Measurements from ENCODE around the gene FAH. TPM values are rescaled to one million over a fixed set of nuclear protein-coding genes. Genes with fewer than 3 reads are reported as not detected.

The FAH gene
- polyA plus RNA-seq, 1 donor (not counting 4 experiments of a cell fraction or from before 2014, with no cell fraction given) = 29.4 TPM

- Histone ChIP-seq H3K27me3 (ENCODE audit: control insufficient read depth, extremely low read depth, insufficient read depth, low read length) (no peaks in the 10 kb centered on the region), H3K9me1 (ENCODE audit: control insufficient read depth, extremely low read depth, insufficient read depth, low read length) (no peaks in the 10 kb centered on the region), H2AFZ (ENCODE audit: control insufficient read depth, low read length) (no peak overlapping the region), H3K79me2 (ENCODE audit: control insufficient read depth, insufficient read depth, low read length) (no peaks in the 10 kb centered on the region), H3K4me2 (ENCODE audit: control insufficient read depth, extremely low read depth, insufficient read depth, low read depth, low read length) (no peak overlapping the region), H3K36me3 (ENCODE audit: control insufficient read depth in 2 of 2, extremely low read depth in 1 of 2, insufficient read depth in 2 of 2, low read length in 2 of 2) (peaks cover 16 to 25% of the 10 kb centered on the region in 2 experiments), H3K9ac (ENCODE audit: control insufficient read depth, extremely low read depth, insufficient read depth, low read length) (no peak overlapping the region), H3K9me3 (ENCODE audit: control insufficient read depth, low read depth, low read length) (no peaks in the 10 kb centered on the region), H3K4me1 (ENCODE audit: control insufficient read depth, extremely low read depth, insufficient read depth, low read length) (peaks cover 9% of the 10 kb centered on the region), H4K20me1 (ENCODE audit: control insufficient read depth, extremely low read depth, insufficient read depth, low read length) (no peaks in the 10 kb centered on the region), H3K27ac (ENCODE audit: control insufficient read depth, insufficient read depth, low read length) (no peak overlapping the region), H3K4me3 (ENCODE audit: control insufficient read depth in 2 of 3, extremely low read depth in 1 of 3, insufficient read depth in 2 of 3, low read depth in 1 of 3, low read length in 3 of 3) (no peak overlapping the region)
- TF ChIP-seq EZH2 (IDR thresholded peaks at IDR 0.05; ENCODE audit: low read length) = no peak
- peak; percentile 2 to 25 (median 8) for TF ChIP-seq CTCF (optimal IDR thresholded peaks at IDR 0.05 in 1 of 3, IDR thresholded peaks at IDR 0.05 in 1 of 3, conservative IDR thresholded peaks at IDR 0.05 in 1 of 3; ENCODE audit: extremely low read depth in 1 of 3, insufficient read depth in 2 of 3, low read length in 3 of 3)
- no peak for DNase-seq (ENCODE audit: low read depth, low spot score)
- FAIRE-seq = no peak
- dilution Hi-C loops (cut with MboI; ENCODE audit: extremely low pct_ligation_motif_present, low sequenced_read_pairs) = no loop called here
Measured at GRCh38 chr15:80183886-80184285, 31.1 kb downstream of the FAH start.

GRCh38 chr15:80184554-80184953, 31.8 kb downstream of the FAH start:
- Histone ChIP-seq H3K79me2 (ENCODE audit: control insufficient read depth, insufficient read depth, low read length) (no peaks in the 10 kb centered on the region), H2AFZ (ENCODE audit: control insufficient read depth, low read length) (no peak overlapping the region), H3K4me3 (ENCODE audit: control insufficient read depth in 2 of 3, extremely low read depth in 1 of 3, insufficient read depth in 2 of 3, low read depth in 1 of 3, low read length in 3 of 3) (no peak overlapping the region), H3K27ac (ENCODE audit: control insufficient read depth, insufficient read depth, low read length) (no peak overlapping the region), H3K36me3 (ENCODE audit: control insufficient read depth in 2 of 2, extremely low read depth in 1 of 2, insufficient read depth in 2 of 2, low read length in 2 of 2) (peaks cover 16 to 25% of the 10 kb centered on the region in 2 experiments), H3K9me3 (ENCODE audit: control insufficient read depth, low read depth, low read length) (no peaks in the 10 kb centered on the region), H3K4me2 (ENCODE audit: control insufficient read depth, extremely low read depth, insufficient read depth, low read depth, low read length) (no peak overlapping the region), H3K4me1 (ENCODE audit: control insufficient read depth, extremely low read depth, insufficient read depth, low read length) (peaks cover 3% of the 10 kb centered on the region), H3K9ac (ENCODE audit: control insufficient read depth, extremely low read depth, insufficient read depth, low read length) (no peak overlapping the region), H3K27me3 (ENCODE audit: control insufficient read depth, extremely low read depth, insufficient read depth, low read length) (no peaks in the 10 kb centered on the region), H3K9me1 (ENCODE audit: control insufficient read depth, extremely low read depth, insufficient read depth, low read length) (no peaks in the 10 kb centered on the region), H4K20me1 (ENCODE audit: control insufficient read depth, extremely low read depth, insufficient read depth, low read length) (no peaks in the 10 kb centered on the region)
- dilution Hi-C loops (cut with MboI; ENCODE audit: extremely low pct_ligation_motif_present, low sequenced_read_pairs) = no loop called here
- DNase-seq (ENCODE audit: low read depth, low spot score) = no peak
- TF ChIP-seq CTCF (optimal IDR thresholded peaks at IDR 0.05 in 1 of 3, IDR thresholded peaks at IDR 0.05 in 1 of 3, conservative IDR thresholded peaks at IDR 0.05 in 1 of 3; ENCODE audit: extremely low read depth in 1 of 3, insufficient read depth in 2 of 3, low read length in 3 of 3) (no peak), EZH2 (IDR thresholded peaks at IDR 0.05; ENCODE audit: low read length) (no peak)
- FAIRE-seq = no peak

All from keratinocyte (primary cell).